Neural crest cell (in vitro differentiated cells): ENCODE results near the gene KRTAP9-7. TPM values are rescaled to one million over a fixed set of nuclear protein-coding genes. Genes with fewer than 3 reads are reported as not detected.
"Not testable (repeated sequence)": the region's sequence is repeated elsewhere in the genome, so short reads cannot be mapped to it uniquely, and the experiment has no call there.

Experiments used
- DNase-seq: peaks from one replicate; pipeline ENCODE4 v3.0.0; 2021; ENCODE audit warnings: low read depth, mixed read lengths, low spot score
- H3K27ac Mint-ChIP-seq: one replicate; pipeline ENCODE4 v1.8.0; 2021; ENCODE audit warnings: mild to moderate bottlenecking, mixed read lengths; ENCODE audit not compliant: unreplicated experiment
- H3K27me3 Mint-ChIP-seq: 2 replicates; pipeline ENCODE4 v1.8.0; 2021; ENCODE audit warnings: low read depth, mild to moderate bottlenecking, mixed read lengths
- H3K36me3 Mint-ChIP-seq: 2 replicates; pipeline ENCODE4 v1.8.0; 2021; ENCODE audit warnings: low read depth, mild to moderate bottlenecking, mixed read lengths
- H3K4me1 Mint-ChIP-seq: 2 replicates; pipeline ENCODE4 v1.8.0; 2021; ENCODE audit warnings: mixed read lengths
- H3K4me3 Mint-ChIP-seq: one replicate; pipeline ENCODE4 v1.8.0; 2021; ENCODE audit warnings: mild to moderate bottlenecking, mixed read lengths
- H3K9me3 Mint-ChIP-seq: 2 replicates; pipeline ENCODE4 v1.8.0; 2021; ENCODE audit warnings: mixed read lengths
- CTCF ChIP-seq: fragments of 200-600 bp; sonication (generic); conservative IDR thresholded peaks from 2 replicates; pipeline ENCODE4 v1.5.0; 2021; ENCODE audit warnings: antibody characterized with exemption, mild to moderate bottlenecking
- total RNA-seq: library from RNA; stranded (reverse); gene quantifications from 2 replicates; pipeline ENCODE4 v1.2.1, GENCODE V29; 2021

KRTAP9-7 gene
- total RNA-seq, 1 donor from 2014 or later, result not detected

DNA sequence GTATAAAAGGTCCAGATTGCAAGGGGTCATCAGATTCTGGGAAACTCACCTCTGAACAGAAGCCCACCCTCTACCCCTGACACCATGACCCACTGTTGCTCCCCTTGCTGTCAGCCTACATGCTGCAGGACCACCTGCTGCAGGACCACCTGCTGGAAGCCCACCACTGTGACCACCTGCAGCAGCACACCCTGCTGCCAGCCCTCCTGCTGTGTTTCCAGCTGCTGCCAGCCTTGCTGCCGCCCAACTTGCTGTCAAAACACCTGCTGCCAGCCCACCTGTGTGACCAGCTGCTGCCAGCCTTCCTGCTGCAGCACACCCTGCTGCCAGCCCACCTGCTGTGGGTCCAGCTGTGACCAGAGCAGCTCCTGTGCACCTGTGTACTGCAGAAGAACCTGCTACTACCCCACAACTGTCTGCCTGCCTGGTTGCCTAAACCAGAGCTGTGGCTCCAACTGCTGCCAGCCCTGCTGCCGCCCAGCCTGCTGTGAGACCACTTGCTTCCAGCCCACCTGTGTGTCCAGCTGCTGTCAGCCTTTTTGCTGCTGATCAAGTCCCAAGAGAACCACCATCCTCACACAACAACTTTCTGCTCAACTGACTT is 25.8 kb upstream of the KRTAP9-7 start, which contains the start of gene KRTAP9-4:
TSS of gene KRTAP9-4 (plus strand) at position 51 of the 604 bp plus-strand sequence. CDS start at position 85, 34 bp downstream.
- not testable (repeated sequence) for H3K4me1 Mint-ChIP-seq, H3K36me3 Mint-ChIP-seq, H3K9me3 Mint-ChIP-seq, H3K27ac Mint-ChIP-seq, DNase-seq, H3K4me3 Mint-ChIP-seq
- H3K27me3 Mint-ChIP-seq, result peaks cover 83% of the 10 kb centered on the region

- no peaks in the 10 kb centered on the region for H3K36me3 Mint-ChIP-seq
- H3K4me1 Mint-ChIP-seq, result no peaks in the 10 kb centered on the region
- no peaks in the 10 kb centered on the region for H3K9me3 Mint-ChIP-seq
- H3K27me3 Mint-ChIP-seq, result peaks cover 91% of the 10 kb centered on the region
- TF ChIP-seq CTCF, result no peak
- no peak overlapping the region for H3K4me3 Mint-ChIP-seq
- H3K27ac Mint-ChIP-seq, result no peak overlapping the region
- no peak for DNase-seq
Observed at GRCh38 chr17:41251261-41251660, 24.2 kb upstream of the KRTAP9-7 start.

DNA sequence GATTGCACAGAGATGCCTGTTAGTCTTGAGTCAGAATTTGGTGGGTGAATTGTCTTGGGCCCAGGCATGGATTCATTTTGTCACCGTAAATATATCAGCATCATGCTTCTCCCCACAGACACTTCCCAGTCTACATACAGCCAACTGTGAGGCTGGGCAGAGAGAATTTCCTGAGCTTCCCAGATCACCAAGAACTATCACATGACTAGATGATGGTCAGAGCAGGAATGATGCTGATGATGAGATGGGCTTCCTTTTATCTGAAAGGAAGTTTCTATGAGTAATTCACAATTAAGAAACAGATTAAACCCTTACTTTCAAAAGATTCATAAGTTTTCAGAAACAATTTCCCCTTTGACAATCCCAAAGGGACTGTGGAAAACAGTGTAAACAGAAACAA is 20.6 kb upstream of the KRTAP9-7 start:
- Mint-ChIP-seq H3K9me3 (peaks cover 1% of the 10 kb centered on the region), H3K27me3 (peaks cover 96% of the 10 kb centered on the region), H3K4me1 (no peaks in the 10 kb centered on the region), H3K4me3 (no peak overlapping the region), H3K27ac (no peak overlapping the region), H3K36me3 (no peaks in the 10 kb centered on the region)
- no peak for TF ChIP-seq CTCF
- DNase-seq, result no peak

DNA sequence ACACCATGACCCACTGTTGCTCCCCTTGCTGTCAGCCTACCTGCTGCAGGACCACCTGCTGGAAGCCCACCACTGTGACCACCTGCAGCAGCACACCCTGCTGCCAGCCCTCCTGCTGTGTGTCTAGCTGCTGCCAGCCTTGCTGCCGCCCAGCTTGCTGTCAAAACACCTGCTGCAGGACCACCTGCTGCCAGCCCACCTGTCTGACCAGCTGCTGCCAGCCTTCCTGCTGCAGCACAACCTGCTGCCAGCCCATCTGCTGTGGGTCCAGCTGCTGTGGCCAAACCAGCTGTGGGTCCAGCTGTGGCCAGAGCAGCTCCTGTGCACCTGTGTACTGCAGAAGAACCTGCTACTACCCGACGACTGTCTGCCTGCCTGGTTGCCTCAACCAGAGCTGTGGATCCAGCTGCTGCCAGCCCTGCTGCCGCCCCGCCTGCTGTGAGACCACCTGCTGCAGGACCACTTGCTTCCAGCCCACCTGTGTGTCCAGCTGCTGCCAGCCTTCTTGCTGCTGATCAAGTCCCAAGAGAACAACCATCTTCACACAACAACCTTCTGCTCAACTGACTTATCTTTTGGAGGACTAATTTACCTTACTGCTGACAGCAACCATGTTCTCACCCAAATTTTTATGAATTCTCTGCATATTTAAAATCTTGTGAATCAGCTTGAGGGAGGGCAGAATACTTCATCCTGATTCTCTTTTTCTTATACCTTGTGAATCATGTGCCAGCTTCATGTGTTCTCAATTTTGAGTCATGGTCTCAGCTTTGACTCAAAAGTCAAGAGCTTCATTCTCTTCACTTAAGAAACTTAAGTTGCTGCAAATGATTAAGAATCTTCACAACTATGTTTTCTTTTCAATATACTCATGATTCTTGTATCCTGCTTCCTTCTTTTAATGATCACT is 19.9 kb upstream of the KRTAP9-7 start, which contains the start of gene KRTAP9-9:
TSS of gene KRTAP9-9 (plus strand) at position 4 of the 910 bp plus-strand sequence.
- peaks cover 96% of the 10 kb centered on the region for H3K27me3 Mint-ChIP-seq
- H3K9me3 Mint-ChIP-seq, H3K36me3 Mint-ChIP-seq, DNase-seq, H3K4me3 Mint-ChIP-seq, H3K27ac Mint-ChIP-seq, H3K4me1 Mint-ChIP-seq: not testable (repeated sequence)

GRCh38 chr17:41256291-41256685 is 19.2 kb upstream of the KRTAP9-7 start:
- Mint-ChIP-seq H3K9me3 (peaks cover 6% of the 10 kb centered on the region), H3K4me3 (no peak overlapping the region), H3K36me3 (no peaks in the 10 kb centered on the region), H3K4me1 (no peaks in the 10 kb centered on the region), H3K27me3 (peaks cover 96% of the 10 kb centered on the region), H3K27ac (no peak overlapping the region)
- TF ChIP-seq CTCF, result no peak
- DNase-seq, result no peak

- DNase-seq, result no peak
- Mint-ChIP-seq H3K4me3 (no peak overlapping the region), H3K27me3 (peaks cover 95% of the 10 kb centered on the region), H3K9me3 (peaks cover 6% of the 10 kb centered on the region), H3K4me1 (no peaks in the 10 kb centered on the region), H3K36me3 (no peaks in the 10 kb centered on the region), H3K27ac (no peak overlapping the region)
- TF ChIP-seq CTCF, result no peak
Observed at GRCh38 chr17:41258406-41258805, 17.1 kb upstream of the KRTAP9-7 start.
